ENCODE results near the gene PAQR4. TPM values are rescaled to one million over a fixed set of nuclear protein-coding genes. Genes with fewer than 3 reads are reported as not detected.

PAQR4 gene
- total and polyA plus RNA-seq, 2 of the 13 experiments (the other 11 are each of a cell fraction or from before 2014, with no cell fraction given): 15.9 to 24.8 TPM

GRCh38 chr16:3020604-3021448 lies 51.7 kb downstream of the PAQR4 start (continued):
- TF ChIP-seq FOXJ3 (CRISPR knock-in tag; IDR thresholded peaks at IDR 0.05; ENCODE audit: borderline replicate concordance) (0 out of 2 replicates have a peak, but pooled peaks have one; percentile 25), LRRFIP1 (CRISPR knock-in tag; conservative IDR thresholded peaks at IDR 0.05) (no peak), RERE (CRISPR knock-in tag; IDR thresholded peaks at IDR 0.05; ENCODE audit: low read depth) (peak; percentile 58; the same call in 1 of the 2 replicates), TBP (CRISPR knock-in tag; IDR thresholded peaks at IDR 0.05) (0 out of 2 replicates have a peak, but pooled peaks have one; percentile 44), ZBTB38 (CRISPR knock-in tag; IDR thresholded peaks at IDR 0.05) (peak; percentile 20; the same call in 1 of the 2 replicates), MEIS2 (CRISPR knock-in tag; IDR thresholded peaks at IDR 0.05) (peak; percentile 59; the same call in 1 of the 2 replicates), IRF2 (CRISPR knock-in tag; IDR thresholded peaks at IDR 0.05) (peak; percentile 70), HCFC1 (IDR thresholded peaks at IDR 0.05; ENCODE audit: low read depth, low read length) (no peak), ZNF746 (CRISPR knock-in tag; IDR thresholded peaks at IDR 0.05) (peak; percentile 99), ETS1 (CRISPR knock-in tag; IDR thresholded peaks at IDR 0.05) (peak; percentile 57; the same call in 1 of the 2 replicates), ZNF446 (CRISPR knock-in tag; IDR thresholded peaks at IDR 0.05) (no peak), YEATS4 (CRISPR knock-in tag; IDR thresholded peaks at IDR 0.05; ENCODE audit: borderline replicate concordance) (peak; percentile 60; the same call in 1 of the 2 replicates), PRDM10 (CRISPR knock-in tag; IDR thresholded peaks at IDR 0.05; ENCODE audit: low read depth) (0 out of 2 replicates have a peak, but pooled peaks have one; percentile 26), JUNB (CRISPR knock-in tag; IDR thresholded peaks at IDR 0.05; ENCODE audit: borderline replicate concordance) (peak; percentile 94), CEBPG (CRISPR knock-in tag; IDR thresholded peaks at IDR 0.05) (no peak), FOXP1 (IDR thresholded peaks at IDR 0.05) (no peak), FOXP1 (CRISPR knock-in tag; IDR thresholded peaks at IDR 0.05) (peak; percentile 53)
